GM18499 (cell line): ENCODE measurements around the gene KIF17.

Experiments used
- ATAC-seq: cut with Tn5 transposase; IDR thresholded peaks from one replicate; pipeline ENCODE4 v1.9.1; 2021; ENCODE audit warnings: moderate number of reproducible peaks; ENCODE audit not compliant: insufficient read depth, unreplicated experiment

KIF17 gene

DNA sequence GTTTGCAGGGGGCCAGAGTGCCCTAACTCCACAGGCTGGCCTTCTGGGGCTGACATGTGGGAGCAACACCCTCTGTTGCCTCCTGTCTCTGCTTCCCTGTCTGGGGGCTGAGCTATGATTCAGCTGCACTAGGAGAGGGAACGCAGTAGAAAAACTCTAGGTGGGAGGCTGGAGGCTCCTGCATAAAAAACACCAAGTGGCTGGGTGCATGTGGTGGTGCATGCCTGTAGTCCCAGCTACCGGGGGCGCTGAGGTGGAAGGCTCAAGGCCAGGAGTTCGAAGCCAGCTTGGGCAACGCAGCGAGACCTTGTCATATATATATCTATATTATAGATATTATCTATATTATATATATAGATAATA is 5.6 kb downstream of the KIF17 start:
- no peak for ATAC-seq

DNA sequence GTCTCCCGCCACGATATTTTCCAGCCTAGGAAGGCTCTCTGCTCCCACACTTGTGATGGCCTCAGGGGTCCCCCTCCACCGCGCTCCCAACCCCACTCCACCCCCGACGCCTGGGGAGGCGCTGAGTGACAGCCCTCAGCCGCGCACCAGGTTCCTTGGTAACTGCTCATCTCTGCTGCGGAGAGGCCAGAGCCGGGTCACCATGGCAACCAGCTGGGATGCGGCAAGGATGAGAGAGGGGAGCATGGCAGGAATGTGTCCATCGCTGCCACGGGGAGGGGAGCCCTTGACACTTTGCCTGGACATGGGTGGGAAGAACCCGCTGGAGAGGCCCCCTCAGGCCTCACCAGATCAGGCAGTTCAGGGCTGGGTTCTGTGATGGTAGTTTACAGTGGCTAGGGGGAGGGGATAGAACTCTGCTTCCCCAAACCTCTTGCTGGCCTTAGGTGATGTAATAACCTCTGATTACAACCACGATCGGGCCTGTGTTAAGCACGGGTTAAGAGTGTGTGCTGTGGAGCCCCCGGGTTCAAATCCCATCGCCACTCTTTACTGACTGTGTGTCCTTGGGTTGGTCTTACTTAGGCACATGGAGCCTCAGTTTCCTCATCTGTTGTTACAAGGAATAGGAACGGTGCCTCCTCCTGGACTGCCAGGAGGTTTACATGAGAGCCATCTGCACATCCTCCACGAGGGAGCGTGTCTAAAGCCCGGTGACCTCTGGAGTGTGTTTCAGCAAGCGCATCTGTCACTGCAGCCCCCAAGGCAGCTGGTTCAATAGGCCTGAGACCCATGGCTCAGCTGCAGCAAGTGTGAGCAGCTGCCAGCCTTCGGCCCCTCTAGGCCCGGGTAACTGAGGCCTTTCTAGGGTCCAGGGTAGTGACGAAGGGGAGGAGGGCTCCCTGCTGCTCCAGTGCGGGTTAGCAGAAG is 6.3 kb downstream of the KIF17 start:
- ATAC-seq: no peak

DNA sequence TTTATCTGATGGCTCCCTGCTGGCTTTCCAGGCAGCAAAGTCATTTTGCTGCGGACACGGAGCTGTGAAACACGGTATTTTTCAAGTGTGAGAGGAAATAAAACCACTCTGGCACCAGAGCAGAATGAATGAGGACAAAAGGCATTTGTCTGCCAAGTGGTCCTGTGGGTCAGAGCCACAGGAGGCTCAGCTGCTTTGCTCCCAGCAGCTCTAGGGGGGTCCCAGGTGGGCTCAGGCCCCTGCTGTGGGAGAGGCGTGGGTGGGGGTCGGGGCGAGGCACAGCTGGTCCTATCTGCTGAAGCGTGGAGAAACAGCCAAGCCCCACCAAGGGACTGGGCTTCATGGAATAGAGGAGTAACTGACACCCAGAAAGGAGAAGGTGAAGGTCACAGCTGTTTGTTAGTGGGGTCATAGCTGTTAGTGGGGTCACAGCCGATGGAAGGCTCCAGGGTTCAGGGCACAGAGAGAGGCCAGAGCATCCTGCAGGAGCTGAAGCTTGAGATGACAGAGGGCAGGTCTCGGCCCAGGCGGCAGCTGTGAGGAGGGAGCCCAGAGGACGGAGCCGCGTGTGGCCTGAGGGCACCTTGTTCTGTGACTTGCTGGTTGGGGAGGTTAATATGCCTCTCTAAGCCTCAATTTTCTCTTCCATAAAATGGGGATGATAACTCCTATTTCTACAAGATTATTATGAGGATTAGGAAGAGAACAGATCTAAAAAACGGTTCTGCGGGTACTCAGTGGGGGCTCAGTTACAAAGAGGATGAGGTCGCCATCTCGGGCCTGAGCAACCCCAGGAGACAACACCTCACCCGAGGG is 7.1 kb downstream of the KIF17 start:
- ATAC-seq: no peak

DNA sequence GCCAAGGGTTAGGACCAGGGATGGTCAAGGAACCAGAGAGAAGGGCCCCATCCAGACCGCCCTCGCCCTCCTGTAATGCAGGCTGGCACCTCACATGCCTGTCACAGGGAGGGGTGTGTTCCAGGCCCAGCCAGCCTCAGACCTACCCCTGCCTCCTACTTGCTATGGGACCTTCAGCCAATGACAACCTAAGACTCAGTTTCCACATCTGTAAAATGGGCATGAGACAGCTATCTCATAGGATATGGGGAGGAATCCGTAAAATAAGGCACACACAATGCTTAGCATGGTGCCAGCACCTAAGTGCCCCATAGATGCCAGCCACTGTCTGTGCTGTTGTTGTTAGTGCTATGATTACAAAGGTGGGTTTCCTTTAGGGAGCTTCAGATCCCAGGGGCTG is 7.9 kb downstream of the KIF17 start:
- ATAC-seq: no peak

DNA sequence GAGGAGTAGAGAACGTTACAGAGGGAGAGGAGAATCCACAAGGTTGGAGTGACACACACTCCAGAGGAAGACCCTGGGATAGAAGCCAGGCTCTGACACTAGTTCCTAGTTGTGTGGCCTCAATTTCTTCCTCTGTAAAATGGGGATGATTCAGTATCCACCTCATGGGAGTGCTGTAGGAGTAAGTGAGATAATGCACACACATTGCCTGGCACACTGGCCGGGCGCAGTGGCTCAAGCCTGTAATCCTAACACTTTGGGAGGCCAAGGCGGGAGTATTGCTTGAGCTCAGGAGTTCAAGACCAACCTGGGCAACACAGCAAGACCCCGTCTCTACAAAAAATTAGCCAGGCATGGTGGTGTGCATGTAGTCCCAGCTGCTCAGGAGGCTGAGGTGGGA is 8.9 kb downstream of the KIF17 start:
- ATAC-seq: no peak

DNA sequence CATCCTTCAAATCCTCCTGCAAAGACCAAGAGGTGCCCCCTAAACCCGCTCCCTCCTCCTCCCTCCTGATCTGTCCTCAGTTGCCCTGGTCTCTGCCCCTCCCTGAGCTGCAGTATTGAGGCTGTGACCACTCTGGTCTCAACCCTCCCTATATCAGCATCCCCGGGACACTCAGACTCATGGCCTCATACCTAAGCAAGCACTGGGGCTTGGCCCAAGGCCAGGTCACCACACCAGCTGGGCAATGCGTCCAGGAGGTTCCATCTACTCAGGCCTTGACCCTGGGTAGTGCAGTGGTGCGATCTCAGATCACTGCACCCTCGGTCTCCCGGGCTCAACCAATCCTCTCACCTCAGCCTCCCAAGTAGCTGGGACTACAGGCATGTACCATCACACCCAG is 9.8 kb downstream of the KIF17 start:
- ATAC-seq: no peak

DNA sequence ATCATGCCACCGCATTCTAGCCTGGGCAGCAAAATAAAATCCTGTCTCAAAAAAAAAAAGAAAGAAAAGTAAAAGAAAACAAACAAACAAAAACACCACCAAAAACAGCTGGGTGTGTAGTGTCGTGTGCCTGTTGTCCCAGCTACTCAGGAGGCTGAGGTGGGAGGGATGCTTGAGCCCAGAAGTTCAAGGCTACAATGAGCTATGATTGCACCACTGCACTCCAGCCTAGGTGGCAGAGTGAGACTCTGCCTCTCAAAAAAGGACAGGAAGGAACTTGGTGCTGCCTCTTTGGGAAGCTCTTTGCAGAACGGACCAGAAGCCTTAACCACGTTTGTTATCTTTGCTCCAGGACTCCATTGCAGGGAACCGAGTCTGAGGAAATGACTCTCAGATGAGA is 11.0 kb downstream of the KIF17 start:
- ATAC-seq: no peak

DNA sequence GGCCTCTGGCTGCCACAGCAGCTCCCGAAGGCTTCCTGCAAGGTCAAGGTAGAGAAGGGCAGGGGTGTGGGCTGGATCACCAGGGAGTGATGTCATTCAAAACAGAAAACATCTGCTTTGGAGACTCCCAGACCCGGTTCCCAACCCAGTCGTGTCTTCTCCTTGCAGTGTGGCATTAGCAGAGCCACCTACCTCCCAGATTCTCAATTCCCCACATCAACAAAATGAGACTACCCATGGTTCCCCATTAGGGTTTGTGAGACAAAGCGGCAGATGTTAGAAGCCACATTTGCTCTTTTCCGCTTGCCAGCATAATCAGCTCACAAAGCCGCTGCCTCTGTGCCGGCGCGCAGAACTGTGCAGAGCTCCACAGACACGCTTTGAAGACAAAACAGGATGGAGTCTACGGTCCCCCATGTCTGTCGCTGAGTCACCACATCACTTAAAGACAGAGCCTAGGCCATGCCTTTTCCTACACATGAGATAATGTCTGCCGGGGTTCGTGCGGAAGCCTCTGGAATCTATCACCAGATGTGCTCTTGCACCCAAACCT is 12.5 kb downstream of the KIF17 start:
- no peak for ATAC-seq

DNA sequence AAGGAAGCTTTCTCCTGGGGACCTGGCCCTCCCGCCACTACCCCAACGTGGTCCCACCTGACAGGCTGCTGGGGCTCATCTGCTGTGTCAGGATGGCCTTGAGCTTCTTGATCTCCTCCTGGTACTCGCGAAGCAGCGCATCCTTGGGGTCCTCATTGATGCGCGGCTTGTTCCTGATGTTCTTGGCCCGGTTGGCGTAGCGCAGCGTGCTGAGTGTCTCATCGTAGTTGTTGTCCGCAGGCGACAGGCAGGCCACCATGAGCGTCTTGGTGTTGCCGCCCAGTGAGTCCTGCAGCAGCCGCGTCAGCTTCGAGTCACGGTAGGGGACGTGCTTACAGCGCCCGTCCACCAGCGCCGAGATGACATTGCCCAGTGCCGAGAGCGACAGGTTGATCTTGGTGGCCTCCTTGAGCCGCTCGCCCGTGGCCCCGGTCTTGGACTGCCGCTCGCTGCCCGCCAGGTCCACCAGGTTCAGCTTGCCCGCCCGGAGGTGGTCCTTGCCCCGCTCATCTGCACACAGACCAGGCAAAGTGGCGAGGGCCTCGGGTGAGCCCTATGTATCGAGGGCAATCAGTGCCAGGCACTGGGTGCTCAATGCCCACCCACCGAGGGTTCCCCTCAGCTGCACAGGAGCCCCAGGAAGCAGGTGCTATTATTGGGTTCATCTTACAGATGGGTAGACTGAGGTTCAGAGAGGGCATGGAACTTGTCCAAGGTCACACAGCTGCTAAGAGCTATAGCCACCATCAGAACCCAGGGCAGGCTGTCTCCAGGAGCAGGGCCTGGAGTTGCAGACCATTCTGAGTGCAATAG is 13.2 kb downstream of the KIF17 start:
- ATAC-seq: no peak

DNA sequence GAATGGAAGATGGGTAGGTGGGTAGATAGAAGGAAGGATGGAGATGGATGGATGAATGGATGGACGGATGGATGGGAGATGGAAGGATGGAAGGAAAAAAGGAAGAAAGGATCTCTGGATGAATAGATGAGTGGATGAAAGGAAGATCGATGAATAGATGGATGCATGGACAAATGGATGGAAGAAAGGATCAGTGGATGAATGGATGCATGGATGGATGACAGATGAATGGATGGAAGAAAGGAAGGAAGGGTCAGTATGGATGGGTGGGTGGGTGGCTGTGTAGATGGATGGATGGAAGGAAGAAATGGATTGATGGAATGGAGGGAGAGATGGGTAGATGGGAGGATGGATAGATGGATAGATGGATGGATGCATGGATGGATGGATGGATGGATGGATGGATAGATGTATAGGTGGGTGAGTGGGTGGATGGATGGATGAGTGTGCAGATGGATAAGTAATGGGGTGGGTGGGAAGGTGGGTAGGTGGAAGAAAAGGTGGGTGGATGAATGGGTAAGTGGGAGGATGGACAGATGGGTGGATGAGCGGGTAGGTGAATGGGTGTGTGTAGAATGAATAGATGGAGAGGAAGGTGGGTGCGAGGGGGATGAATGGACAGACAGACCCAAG is 14.6 kb downstream of the KIF17 start:
- ATAC-seq: no peak

DNA sequence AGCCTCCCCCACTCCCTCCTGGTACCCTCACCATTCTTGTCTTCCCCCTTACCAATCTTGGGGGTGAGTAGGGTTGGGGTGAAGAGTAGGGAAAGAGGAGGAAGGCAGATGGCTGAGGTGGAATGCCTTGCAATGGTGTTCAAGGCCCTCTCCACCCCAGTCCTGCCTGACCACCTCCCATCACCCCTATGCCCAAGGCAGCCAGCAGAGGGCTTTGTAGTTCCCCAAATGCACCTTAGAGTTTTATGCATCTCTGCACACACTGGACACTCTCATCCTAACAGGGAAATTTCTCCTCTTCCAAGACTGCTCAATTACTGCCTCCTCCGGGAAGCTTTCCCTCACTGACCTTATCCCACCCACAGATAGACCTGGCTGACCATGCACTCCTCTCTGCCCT is 15.4 kb downstream of the KIF17 start:
- no peak for ATAC-seq

DNA sequence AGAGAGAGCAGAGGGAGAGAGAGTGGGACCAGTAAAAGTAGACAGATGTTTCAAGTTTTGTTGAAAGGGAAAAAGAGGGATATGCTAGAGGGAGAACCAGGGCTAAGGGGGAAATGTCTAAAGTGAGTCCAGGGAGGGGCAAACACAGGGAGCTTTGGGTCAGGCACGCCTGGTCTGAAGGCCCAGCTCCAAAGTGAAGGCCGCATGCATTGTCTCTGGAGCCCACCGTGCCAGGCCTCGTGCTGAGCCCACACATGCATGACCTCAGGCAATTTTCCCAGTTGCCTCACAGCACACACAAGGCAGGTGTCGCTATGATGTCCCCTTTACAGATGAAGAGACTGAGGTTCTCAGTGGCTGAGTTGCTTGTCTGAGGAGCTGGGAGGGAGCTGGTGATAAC is 16.0 kb downstream of the KIF17 start:
- no peak for ATAC-seq

DNA sequence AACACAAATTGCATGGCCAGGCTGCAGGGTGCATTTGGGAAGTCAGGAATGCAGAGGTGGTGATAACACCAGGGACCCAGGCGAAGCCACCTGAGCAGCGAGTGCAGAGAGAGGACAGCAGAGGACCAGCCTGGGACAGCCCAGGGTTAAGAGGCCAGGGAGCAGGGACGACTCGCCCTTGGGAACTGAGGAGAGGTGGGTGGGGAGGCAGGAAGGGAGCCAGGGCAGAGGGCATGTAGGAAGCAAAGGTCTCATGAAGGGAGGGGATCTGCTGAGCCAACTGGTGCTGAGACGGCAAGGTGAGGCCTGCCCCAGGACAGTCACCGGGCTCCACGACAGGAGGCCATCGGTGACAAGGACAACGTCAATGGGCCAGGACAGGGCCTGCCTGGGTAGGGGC is 16.4 kb downstream of the KIF17 start:
- no peak for ATAC-seq

DNA sequence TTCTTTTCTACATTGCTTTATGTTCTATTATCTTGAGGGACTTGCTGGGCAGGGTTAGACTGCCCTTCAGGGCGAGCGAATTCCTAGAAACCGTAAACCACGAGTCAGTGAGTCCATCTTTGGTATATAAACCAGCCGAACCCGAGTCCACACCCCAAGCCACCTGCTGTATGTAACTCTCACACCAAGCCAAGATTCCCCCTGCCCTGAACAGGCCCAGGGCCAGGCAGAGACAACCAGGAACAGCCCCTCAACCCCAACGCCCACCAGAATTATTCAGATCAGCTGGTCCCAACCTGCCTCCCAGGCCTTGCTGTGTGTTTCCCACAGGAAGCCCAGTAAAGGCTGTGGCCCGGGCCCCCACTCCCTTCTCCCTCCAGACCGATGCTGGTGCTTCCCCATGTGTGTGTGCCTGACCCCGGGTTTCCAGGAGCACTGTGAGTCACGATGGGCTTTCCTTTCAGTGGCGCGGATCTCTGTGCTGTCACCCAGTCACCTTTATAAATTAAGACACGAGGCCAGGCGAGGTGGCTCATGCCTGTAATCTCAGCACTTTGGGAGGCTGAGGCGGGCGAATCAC is 17.1 kb downstream of the KIF17 start:
- no peak for ATAC-seq

DNA sequence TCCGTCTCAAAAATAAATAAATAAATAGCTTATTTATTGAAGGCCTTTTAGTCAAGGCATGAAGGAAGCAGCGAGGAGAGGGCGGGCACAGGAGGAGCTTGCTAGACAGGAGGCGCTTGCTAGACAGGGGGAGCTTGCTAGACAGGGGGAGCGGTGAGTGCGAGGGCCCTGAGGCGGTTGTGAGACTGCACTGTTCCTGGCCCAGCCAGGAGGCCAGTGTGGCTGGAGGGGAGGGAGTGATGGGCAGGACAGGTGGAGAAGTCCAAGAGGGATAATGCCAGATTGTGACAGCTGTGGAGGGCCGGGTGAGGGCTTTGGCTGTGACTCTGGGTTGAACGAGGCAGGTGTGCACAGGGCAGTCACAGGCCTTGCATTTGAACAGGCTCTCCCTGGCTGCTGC is 18.2 kb downstream of the KIF17 start:
- no peak for ATAC-seq

DNA sequence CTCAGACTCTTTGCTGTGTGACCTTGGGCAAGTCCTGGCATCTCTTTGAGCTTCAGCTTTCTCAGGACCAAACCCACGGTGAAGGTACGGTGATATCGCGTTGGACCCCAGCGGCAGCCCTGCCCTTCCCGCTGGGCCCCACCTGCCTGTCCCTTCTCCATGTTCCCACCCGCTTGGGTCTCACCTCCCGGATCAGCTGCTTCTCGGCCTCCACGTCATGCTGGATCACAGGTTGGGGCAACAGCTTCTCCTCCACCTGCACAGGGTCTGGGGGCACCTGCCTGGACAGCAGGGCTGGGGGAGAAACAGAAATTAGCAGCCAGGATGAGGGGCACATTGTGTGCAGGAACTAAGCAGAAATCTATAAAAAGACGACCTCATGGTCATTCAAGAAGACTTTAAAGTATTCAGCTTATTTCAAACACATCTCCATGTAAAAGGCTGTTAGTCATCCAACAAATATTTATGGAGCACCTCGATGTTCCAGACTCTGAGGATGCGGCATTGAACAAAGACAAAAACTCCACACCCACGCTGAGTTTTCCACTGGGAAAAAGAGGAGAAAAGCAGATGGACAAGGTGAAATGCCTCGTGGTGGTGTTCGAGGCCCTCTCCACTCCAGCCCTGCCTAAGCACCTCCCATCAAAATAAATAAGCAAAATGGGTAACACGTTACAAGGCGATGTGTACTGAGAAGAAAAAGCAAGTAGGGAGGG is 19.5 kb downstream of the KIF17 start:
- ATAC-seq: no peak

DNA sequence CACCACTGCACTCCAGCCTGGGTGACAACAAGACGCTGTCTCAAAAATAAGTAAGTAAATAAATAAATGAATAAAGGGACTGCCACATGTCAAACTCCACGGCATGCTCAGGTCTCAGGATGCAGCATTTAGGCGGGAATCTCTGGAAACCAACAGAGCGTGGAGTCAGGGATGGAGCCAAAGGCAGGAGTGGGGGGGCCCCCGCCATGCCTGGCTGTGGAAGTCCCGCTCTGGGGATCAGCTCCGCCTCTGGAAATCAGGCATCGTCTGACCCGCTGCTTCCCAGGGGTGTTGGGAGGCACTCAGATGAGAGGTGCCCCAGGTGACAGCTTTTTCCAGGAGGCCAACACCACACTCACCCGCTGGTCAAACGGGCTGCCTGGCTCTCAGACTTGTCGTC is 20.2 kb downstream of the KIF17 start:
- ATAC-seq: no peak

DNA sequence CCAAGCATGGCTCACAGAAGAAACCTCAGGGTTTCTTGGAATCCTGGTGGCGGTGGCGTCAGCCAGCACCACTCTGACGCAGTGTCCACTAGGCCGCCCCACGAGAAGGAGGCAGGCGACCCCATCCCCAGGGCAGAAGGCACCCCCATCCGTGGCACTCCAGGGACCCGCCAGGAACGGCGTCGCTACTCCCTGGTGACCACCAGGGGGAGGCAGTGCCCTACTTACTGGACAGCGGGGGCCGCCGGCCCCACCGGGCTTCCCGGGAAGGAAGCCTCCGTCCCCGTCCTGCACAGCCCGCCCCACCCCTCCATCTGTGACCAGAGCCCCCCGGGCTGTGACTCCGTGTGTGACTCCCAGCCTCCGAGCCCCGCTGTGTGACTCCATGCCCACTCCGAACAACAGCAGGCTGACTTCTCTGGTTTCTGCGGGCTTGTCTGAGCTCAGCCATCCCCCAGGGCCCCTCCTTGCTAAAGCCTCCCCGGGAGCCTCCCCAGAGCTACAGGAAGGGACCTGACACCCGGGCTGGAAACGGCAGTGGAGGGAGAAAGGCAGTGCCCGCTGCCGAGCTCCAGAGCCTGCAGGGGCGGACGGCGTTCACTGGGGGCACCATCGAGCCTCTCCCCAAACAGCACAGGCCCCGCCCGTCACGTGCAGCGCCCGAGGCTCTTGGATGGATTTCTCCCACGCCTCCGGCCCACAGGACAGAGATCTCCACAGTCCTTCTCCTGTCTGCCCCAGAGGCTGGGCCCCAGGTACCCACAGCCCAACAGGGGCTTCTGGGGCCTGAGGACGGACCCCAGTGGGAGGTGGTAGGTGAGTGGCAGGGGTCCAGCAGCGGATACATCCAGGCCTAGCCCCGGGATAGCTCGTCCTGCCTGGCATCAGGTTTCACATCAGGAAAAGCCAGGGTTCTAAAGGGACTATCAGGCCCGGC is 21.1 kb downstream of the KIF17 start:
- no peak for ATAC-seq
